GM10266 (cell line): Measurements from ENCODE around the gene PAH.

Experiments
- DNase-seq: peaks from one replicate; pipeline ENCODE4 v3.0.0; 2012; ENCODE audit errors: extremely low spot score
- TF ChIP-seq, protein P1 (sequence below): IDR thresholded peaks from 2 replicates; pipeline ENCODE4 v1.5.1; 2012; ENCODE audit warnings: mild to moderate bottlenecking, low read depth; ENCODE audit not compliant: control insufficient read depth, insufficient read depth; ENCODE audit errors: missing control alignments

PAH gene

GRCh38 chr12:102950950-102951619 is 34.0 kb upstream of the PAH start:
- TF ChIP-seq, protein P1, sequence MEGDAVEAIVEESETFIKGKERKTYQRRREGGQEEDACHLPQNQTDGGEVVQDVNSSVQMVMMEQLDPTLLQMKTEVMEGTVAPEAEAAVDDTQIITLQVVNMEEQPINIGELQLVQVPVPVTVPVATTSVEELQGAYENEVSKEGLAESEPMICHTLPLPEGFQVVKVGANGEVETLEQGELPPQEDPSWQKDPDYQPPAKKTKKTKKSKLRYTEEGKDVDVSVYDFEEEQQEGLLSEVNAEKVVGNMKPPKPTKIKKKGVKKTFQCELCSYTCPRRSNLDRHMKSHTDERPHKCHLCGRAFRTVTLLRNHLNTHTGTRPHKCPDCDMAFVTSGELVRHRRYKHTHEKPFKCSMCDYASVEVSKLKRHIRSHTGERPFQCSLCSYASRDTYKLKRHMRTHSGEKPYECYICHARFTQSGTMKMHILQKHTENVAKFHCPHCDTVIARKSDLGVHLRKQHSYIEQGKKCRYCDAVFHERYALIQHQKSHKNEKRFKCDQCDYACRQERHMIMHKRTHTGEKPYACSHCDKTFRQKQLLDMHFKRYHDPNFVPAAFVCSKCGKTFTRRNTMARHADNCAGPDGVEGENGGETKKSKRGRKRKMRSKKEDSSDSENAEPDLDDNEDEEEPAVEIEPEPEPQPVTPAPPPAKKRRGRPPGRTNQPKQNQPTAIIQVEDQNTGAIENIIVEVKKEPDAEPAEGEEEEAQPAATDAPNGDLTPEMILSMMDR: no peak
- DNase-seq: no peak

- TF ChIP-seq, protein P1: peak; percentile 52
- DNase-seq: no peak
Observed at GRCh38 chr12:102950107-102950949, 33.3 kb upstream of the PAH start.

- TF ChIP-seq, protein P1: peak; percentile 92
- peak; percentile 56 for DNase-seq
Observed at GRCh38 chr12:102948941-102949352, 31.9 kb upstream of the PAH start.

DNA sequence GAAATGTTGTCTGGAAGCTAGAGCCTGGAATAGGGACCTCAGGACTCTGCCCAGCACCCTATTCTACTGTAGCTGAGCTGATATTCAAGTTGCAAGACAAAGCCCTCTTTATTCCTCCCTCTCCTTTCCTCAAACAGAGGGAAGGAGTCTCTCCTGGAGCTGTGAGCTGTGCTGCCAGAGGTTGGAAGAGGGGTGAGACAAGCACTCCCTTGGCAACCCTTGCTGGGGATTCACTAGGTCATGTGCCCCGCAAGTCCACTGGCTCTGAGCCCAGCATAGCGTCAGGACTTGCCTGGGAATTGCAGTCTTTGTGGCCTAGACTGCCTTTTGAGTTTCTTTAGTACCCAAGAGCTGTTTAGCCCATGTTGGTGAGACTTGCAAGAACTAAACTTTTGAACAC is 29.0 kb upstream of the PAH start:
- TF ChIP-seq, protein P1: no peak
- DNase-seq: no peak

DNA sequence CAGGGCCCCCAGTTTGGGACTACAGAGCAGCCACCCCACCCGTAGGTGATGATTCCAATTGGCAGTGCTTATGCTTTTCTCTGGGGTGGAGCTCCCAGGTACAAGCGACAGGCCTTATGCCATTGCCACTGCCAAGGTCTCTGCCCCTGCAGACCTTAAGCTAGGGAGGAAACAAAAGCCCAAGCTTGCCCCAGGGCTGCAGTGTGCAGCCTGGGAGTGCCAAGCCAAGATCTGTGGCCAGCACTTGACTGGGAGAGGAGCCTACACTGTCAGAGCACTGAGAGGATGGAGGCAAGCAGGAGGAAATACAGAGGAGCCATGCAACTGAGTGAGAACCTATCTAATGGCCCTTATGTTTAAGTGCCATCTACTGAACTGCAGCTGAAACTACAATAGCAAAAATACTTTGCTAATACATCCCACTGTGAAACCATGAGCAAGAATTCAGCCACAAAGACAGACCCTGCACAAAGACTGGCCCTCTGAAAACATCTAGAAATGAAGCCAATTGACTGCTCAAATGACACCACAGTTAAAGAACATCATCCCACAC is 22.7 kb upstream of the PAH start:
- TF ChIP-seq, protein P1: peak; percentile 37
- no peak for DNase-seq

GRCh38 chr12:102939059-102939458 is 22.0 kb upstream of the PAH start:
- TF ChIP-seq, protein P1: no peak
- no peak for DNase-seq
